ENCODE data around the gene RIPOR3. TPM values are rescaled to one million over a fixed set of nuclear protein-coding genes. Genes with fewer than 3 reads are reported as not detected.
"Not testable (repeated sequence)": the region's sequence is repeated elsewhere in the genome, so short reads cannot be mapped to it uniquely, and the experiment has no call there.

RIPOR3 gene
- total RNA-seq, 1 experiment from 2014 or later: 7.4 TPM

DNA sequence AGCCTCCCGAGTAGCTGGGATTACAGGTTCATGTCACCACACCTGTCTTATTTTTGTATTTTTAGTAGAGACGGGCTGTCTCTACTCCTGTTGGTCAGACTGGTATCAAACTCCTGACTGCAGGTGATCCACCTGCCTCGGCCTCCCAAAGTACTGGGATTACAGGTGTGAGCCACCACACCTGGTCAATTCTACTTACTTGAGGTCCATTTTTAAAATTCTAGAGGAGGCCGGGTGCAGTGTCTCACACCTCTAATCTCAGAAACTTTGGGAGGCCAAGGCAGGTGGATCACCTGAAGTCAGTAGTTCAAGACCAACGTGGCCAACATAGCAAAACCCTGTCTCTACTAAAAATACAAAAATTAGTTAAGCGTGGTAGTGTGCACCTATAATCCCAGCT lies 7.8 kb downstream of the RIPOR3 start:
- DNase-seq (ENCODE audit: low spot score): no peak
- in situ Hi-C loops (cut with HindIII; ENCODE audit: low sequenced_read_pairs): no loop called here

- in situ Hi-C loops (cut with HindIII; ENCODE audit: low sequenced_read_pairs): no loop called here
- no peak for DNase-seq (ENCODE audit: low spot score)
Observed at GRCh38 chr20:50682947-50683530, 8.3 kb downstream of the RIPOR3 start.

DNA sequence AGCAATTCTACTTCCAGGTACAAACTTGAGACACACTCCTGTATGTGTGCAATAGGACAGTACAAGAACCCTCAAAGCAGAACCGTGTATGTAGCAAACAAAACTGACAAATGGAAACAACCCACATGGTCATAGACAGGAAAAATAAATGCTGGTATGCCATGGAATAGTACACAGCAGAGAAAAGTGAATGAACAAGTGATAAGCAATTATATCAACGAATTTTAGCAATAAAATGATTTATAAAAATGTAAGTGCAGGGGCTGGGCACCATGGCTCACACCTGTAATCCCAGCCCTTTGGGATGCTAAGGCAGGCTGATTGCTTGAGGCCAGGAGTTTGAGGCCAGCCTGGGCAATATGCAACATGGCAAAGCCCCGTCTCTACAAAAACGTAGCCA lies 9.3 kb downstream of the RIPOR3 start:
- in situ Hi-C loops (cut with HindIII; ENCODE audit: low sequenced_read_pairs): no loop called here
- DNase-seq (ENCODE audit: low spot score): no peak

GRCh38 chr20:50681359-50682064 lies 9.8 kb downstream of the RIPOR3 start:
- no peak for DNase-seq (ENCODE audit: low spot score)
- in situ Hi-C loops (cut with HindIII; ENCODE audit: low sequenced_read_pairs): no loop called here

- in situ Hi-C loops (cut with HindIII; ENCODE audit: low sequenced_read_pairs): no loop called here
- no peak for DNase-seq (ENCODE audit: low spot score)
Observed at GRCh38 chr20:50680105-50680960, 11.0 kb downstream of the RIPOR3 start.

- no peak for DNase-seq (ENCODE audit: low spot score)
- in situ Hi-C loops (cut with HindIII; ENCODE audit: low sequenced_read_pairs): no loop called here
Observed at GRCh38 chr20:50679753-50680104, 11.6 kb downstream of the RIPOR3 start.

GRCh38 chr20:50678169-50678898 lies 13.0 kb downstream of the RIPOR3 start:
- DNase-seq (ENCODE audit: low spot score): no peak
- in situ Hi-C loops (cut with HindIII; ENCODE audit: low sequenced_read_pairs): no loop called here

- DNase-seq (ENCODE audit: low spot score): no peak
- in situ Hi-C loops (cut with HindIII; ENCODE audit: low sequenced_read_pairs): no loop called here
Observed at GRCh38 chr20:50676858-50677257, 14.5 kb downstream of the RIPOR3 start.

- in situ Hi-C loops (cut with HindIII; ENCODE audit: low sequenced_read_pairs); DNase-seq (ENCODE audit: low spot score): not testable (repeated sequence)
Observed at GRCh38 chr20:50676377-50676731, 15.0 kb downstream of the RIPOR3 start.

DNA sequence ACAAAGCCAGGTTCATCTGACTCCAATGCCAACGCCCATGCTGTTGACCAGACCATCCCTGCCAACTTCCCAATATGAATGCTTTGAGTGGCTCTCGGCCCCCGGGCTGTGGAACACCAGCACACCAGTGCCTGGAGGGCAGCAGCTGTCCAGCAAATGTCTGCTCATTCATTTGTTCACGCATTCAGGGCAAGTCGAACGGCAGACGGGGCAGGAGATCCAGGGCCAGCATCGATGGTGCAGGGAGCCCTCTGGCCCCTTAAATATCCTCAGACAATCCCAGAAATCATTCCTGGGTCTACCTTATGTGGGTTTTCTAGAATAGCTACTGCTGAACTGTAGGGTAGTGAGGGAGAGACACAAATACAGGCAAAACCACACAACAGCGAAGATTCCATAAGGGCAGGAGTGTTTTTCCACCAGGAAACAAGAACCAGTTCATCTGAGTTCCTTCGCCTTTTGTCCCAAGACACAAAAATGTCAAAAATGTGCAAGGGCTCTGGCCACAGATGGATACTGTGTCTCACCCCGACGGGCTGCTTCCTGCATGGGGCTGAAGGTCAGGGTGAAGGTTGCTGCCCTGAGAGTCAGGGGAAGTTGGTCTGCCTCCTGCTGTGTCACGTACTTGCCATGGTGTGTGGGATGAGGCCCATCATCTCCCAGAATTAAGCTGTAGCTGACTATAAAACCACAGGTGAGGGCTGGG lies 15.5 kb downstream of the RIPOR3 start:
- DNase-seq (ENCODE audit: low spot score): no peak
- in situ Hi-C loops (cut with HindIII; ENCODE audit: low sequenced_read_pairs): no loop called here

DNA sequence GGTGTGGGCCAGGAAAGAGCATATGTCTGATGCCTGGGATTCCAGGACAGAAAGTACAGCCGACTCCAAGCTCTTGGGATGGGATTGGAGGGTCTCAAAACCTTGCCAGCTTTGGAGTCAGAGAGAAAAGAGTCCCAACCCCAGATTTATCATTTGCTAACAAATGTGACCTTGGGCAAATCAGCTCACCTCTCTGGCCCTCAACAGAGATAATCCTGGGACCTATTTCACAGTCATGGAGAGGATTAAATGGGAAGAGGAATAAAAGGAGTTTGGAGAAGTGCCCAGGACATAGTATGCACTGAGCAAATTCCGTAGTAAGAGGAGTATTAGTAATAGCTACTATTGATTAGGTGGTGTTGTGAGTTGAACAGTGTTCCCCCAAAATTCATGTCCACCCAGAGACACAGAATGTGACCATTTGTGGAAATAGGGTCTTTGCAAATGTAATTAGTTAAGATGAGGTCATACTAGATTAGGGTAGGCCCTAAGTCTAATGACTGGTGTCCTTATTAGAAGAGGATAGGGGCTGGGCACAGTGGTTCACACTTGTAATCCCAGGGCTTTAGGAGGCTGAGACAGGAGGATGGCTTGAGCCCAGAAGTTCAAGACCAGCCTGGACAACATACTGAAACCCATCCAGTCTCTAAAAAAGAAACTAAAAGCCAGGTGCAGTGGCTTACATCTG lies 17.1 kb downstream of the RIPOR3 start:
- in situ Hi-C loops (cut with HindIII; ENCODE audit: low sequenced_read_pairs): no loop called here
- DNase-seq (ENCODE audit: low spot score): no peak

DNA sequence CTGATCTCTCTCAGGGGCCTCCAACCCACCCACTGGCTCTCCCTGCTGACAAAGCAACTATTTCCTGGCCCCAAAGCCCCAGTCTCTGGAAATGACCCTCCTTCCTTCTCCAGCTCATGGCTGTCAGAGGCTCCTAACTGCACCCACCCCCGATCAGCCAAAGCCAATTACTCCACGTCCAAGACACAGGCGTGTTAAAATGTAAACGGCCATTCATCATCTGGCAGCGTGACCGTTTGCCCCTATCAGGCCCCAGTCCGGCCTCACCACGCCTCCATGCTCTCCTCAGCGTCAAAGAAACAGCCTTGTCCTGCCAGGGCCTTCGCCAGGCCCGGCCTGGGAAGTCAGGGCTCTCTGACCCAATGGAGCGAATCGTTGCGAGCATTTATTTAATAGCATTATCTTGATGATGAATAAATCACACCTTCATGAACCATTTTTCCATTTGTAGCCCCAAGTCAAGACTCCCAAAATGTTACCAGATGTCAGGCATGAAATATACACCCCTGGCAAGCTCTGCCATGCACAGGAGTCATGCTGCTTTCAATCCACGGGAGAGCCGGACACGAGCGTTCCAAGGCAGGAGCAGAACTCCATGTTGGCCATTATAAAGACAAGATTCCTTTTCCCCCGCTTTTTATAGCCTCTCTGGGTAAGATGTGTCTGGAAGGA lies 17.7 kb downstream of the RIPOR3 start:
- no peak for DNase-seq (ENCODE audit: low spot score)
- in situ Hi-C loops (cut with HindIII; ENCODE audit: low sequenced_read_pairs): no loop called here

DNA sequence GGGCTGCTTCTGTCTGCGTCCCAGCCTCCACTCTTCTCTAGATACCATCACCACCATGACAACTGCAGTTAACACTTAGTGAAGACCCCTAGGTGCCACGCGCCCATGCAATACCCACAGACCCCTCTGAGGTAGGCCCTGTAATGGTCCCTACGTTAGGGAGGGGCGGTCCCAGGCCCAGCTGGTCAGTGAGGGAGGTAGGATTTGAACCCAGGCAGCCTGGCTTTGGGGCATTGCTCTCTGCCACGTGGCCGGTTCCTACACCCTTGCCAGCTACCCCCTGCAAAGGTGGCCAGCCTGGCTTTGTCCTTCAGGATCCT lies 18.2 kb downstream of the RIPOR3 start:
- DNase-seq (ENCODE audit: low spot score): no peak
- in situ Hi-C loops (cut with HindIII; ENCODE audit: low sequenced_read_pairs): no loop called here

DNA sequence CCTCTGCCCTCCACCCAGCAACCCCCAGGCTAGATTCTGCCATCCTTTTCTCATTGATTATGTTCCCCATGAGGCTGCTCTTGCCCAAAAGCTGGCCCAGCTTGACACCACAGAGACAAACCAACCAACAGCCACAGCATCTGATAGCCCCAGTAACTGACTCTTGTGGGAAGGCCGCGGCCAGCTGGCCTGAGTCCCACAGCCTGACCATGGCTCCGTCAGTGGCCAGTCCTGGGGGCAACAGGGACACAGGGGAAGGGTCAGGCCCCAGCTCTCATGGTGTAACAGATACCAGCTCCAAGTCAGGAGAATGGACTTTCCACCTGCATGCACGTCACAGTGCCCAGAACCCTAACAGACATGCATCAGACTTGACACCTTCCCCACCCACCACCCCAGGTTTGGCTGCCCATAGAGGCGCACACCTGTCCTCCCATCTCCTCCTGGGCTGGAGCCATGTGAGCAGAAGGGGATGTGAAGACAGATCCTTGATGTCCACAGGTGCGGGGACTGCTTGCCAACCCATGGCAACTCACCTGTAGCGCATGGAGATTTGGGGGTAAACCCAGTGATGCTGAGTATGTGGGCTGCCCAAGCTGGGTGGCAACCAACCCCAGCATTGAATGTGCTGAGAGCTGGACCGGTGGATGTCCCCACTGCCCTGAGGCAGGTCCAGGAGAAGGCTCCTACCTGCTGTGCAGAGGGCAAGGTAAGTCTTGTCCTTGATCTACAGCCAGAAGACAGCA lies 18.8 kb downstream of the RIPOR3 start:
- DNase-seq (ENCODE audit: low spot score): no peak
- in situ Hi-C loops (cut with HindIII; ENCODE audit: low sequenced_read_pairs): no loop called here

DNA sequence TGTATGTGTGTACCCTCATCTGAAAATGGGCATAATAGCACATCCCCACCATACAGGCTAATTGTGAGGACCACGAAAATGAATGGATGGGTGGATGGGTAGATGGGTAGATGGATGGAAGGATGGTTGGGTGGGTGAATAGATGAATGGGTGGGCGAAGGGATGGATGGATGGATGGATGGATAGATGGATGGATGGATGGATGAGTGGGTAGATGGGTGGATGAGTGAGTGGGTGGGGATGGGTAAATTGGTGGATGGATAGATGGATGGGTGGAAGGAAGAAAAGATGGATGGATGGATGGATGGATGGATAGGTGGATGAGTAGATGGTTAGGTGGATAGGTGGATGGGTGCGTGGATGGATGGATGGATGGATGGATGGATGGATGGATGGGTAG lies 19.7 kb downstream of the RIPOR3 start:
- in situ Hi-C loops (cut with HindIII; ENCODE audit: low sequenced_read_pairs): no loop called here

DNA sequence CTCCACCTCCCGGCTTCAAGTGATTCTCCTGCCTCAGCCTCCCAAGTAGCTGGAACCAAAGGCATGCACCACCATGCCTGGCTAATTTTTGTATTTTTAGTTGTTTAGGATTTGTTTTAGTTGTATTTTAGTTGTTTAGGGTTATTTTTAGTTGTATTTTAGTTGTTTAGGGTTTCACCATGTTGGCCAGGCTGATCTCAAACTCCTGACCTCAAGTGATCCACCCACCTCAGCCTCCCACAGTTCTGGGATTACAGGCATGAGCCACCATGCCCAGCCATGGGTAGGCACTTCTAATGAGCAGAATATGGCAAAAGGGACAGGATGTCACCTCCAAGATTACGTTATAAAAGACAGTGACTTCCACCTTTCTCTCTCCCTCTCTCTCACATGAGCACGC lies 20.3 kb downstream of the RIPOR3 start:
- in situ Hi-C loops (cut with HindIII; ENCODE audit: low sequenced_read_pairs); DNase-seq (ENCODE audit: low spot score): not testable (repeated sequence)

More for the DNA sequence above, 19.7 kb downstream of the RIPOR3 start:
- no peak for DNase-seq (ENCODE audit: low spot score)

- in situ Hi-C loops (cut with HindIII; ENCODE audit: low sequenced_read_pairs): no loop called here
- no peak for DNase-seq (ENCODE audit: low spot score)
Observed at GRCh38 chr20:50670126-50670862, 21.0 kb downstream of the RIPOR3 start.
